GM18861 (cell line): Measurements from ENCODE around the gene LMLN.
"Not testable (repeated sequence)": the region's sequence is repeated elsewhere in the genome, so short reads cannot be mapped to it uniquely, and the experiment has no call there.

Experiments
- ATAC-seq: cut with Tn5 transposase; IDR thresholded peaks from one replicate; pipeline ENCODE4 v1.9.1; 2021; ENCODE audit not compliant: unreplicated experiment

The LMLN gene

GRCh38 chr3:197955892-197956477, 4.0 kb upstream of the LMLN start:
- ATAC-seq = no peak

- ATAC-seq = no peak
Measured at GRCh38 chr3:197956626-197956988, 3.4 kb upstream of the LMLN start.

- no peak for ATAC-seq
Measured at GRCh38 chr3:197957790-197958133, 2.3 kb upstream of the LMLN start.

GRCh38 chr3:197958346-197958745, 1.7 kb upstream of the LMLN start:
- ATAC-seq = no peak

GRCh38 chr3:197958848-197959247, 1.2 kb upstream of the LMLN start:
- not testable (repeated sequence) for ATAC-seq

- ATAC-seq = no peak
Measured at GRCh38 chr3:197959500-197959890, 522 bp upstream of the LMLN start.

- ATAC-seq = no peak
Measured at GRCh38 chr3:197960694-197961581, 921 bp downstream of the LMLN start.

GRCh38 chr3:197961582-197961945, 1.5 kb downstream of the LMLN start:
- no peak for ATAC-seq

- ATAC-seq = no peak
Measured at GRCh38 chr3:197963019-197963637, 3.1 kb downstream of the LMLN start.

GRCh38 chr3:197967337-197967989, 7.4 kb downstream of the LMLN start:
- not testable (repeated sequence) for ATAC-seq

GRCh38 chr3:197970588-197970987, 10.6 kb downstream of the LMLN start:
- ATAC-seq = no peak

- no peak for ATAC-seq
Measured at GRCh38 chr3:197974016-197974415, 14.0 kb downstream of the LMLN start.

GRCh38 chr3:197975311-197975710, 15.3 kb downstream of the LMLN start:
- ATAC-seq = no peak

- ATAC-seq = no peak
Measured at GRCh38 chr3:197983076-197983475, 23.1 kb downstream of the LMLN start.

GRCh38 chr3:197989651-197990050, 29.6 kb downstream of the LMLN start:
- no peak for ATAC-seq

- ATAC-seq = no peak
Measured at GRCh38 chr3:197994736-197995135, 34.7 kb downstream of the LMLN start.

- ATAC-seq = no peak
Measured at GRCh38 chr3:197996855-197997254, 36.8 kb downstream of the LMLN start.

GRCh38 chr3:197997936-197998335, 37.9 kb downstream of the LMLN start:
- no peak for ATAC-seq

- ATAC-seq = no peak
Measured at GRCh38 chr3:198017090-198017489, 57.1 kb downstream of the LMLN start.

- ATAC-seq = no peak
Measured at GRCh38 chr3:198018416-198018815, 58.4 kb downstream of the LMLN start.

- no peak for ATAC-seq
Measured at GRCh38 chr3:198019115-198019514, 59.1 kb downstream of the LMLN start.

GRCh38 chr3:198021320-198021719, 61.3 kb downstream of the LMLN start:
- ATAC-seq = no peak
